ELR (cell line): ENCODE results near the gene LY6G5C.

Experiments
- DNase-seq: peaks from one replicate; pipeline ENCODE4 v3.0.0-alpha.2; 2015; ENCODE audit warnings: low read depth

Gene LY6G5C

DNA sequence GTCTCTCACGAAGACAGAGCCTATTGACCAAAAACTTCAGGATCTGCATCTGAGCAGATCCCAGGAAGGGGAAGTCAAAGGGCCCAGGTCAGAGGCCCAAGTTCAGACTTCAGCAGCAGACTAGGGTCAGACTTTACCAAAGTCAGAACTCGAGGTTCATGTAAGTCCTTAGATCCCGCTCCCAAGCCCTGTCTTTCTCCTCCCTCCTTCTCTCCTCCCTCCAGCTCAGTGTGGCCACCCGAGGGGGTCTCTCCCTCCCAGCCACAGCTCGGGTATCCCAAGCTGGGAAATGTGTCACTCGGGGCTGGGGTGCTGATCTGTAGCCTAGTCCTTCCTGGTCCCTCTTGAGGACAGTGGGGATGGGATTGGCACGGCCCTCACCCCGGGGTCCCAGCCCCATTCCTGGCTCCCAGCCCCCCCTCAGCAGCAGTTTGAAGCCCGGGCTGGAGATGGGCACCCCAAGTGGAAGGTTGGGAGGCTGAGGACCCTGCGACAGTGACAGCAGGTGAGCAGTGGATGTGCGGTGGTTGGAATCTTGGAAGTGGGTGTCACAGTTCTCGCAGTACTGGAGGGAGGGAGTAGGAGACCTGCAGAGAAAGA lies 18.6 kb downstream of the LY6G5C start:
- no peak for DNase-seq

DNA sequence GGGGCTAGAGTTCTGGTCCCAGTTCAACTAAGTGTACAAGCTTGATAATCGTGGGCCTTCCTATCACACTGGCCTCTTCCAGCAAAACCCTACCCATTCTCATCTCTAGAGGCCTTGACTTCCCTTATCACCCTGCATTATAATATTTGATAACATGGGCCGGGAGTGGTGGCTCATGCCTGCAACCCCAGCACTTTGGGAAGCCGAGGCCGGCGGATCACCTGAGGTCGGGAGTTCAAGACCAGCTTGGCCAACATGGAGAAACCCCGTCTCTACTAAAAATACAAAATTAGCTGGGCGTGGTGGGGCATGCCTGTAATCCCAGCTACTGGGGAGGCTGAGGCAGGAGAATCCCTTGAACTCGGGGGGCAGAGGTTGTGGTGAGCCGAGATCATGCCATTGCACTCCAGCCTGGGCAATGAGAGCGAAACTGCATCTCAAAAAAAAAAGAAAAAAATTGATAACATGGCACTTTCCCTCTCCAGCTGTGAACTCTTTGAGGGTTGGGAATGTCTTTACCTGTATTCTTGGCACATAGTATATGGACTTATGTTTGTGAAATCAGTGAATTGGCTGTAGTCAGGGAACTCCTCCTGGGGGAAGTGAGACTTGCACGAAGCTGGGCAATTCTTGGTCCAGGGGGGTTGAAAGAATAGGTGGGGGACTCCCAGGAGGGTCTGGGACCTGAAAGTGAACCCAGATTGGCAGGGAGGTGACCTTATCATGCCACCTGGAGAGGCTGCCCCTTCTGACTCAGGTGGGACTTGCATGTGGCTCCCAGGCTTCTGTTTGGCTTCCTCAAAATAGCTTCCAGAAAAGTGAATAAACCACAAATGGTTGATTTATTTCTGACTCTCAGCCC lies 19.4 kb downstream of the LY6G5C start:
- no peak for DNase-seq

DNA sequence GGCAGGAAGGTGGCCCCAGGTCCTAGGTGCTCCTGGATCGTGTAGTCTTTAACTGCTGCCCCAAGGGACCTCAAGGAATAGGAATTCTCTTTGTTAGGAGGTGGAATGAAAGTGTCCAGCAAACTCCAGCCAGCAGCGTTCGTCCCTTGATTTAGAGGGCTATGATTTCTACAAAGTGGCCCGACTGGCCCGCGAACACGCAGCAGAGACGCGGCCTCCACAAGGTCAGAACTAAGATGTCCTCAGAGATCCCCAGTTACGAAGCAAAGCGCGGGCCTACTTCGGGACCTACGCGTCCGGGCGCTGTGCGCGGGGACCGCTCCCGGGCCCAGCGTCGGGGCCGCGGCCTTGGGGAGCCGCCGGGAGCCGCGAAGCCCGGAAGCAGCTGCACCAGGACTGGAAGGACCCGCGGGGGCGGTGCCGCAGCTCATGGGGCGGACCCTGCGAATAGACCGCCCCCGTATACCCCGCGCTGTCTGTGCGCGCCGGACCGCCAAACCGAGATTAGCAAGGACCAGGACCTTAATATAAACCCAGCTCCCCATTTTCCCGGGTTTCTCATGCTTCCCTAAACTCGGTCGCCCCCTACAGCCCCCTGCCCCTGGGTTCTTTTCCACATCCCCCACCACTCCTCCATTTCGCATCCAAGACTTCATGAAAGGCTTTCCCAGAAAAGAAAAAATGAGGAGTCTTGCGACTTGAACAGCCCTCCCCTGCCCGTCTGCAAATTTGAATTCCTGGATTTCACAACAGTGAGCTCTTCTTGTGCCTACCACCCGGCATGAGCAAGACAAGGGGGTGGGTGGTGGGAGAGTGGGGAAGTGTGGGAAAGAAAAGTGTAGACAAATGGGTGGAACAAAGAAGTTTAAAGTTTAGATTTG lies 20.2 kb downstream of the LY6G5C start, which contains the start of gene C6orf47:
Gene C6orf47 (minus strand): TSS at position 398 of the 881 bp plus-strand sequence. CDS start 831 bp downstream, outside the sequence.
- DNase-seq: peak; percentile 89

DNA sequence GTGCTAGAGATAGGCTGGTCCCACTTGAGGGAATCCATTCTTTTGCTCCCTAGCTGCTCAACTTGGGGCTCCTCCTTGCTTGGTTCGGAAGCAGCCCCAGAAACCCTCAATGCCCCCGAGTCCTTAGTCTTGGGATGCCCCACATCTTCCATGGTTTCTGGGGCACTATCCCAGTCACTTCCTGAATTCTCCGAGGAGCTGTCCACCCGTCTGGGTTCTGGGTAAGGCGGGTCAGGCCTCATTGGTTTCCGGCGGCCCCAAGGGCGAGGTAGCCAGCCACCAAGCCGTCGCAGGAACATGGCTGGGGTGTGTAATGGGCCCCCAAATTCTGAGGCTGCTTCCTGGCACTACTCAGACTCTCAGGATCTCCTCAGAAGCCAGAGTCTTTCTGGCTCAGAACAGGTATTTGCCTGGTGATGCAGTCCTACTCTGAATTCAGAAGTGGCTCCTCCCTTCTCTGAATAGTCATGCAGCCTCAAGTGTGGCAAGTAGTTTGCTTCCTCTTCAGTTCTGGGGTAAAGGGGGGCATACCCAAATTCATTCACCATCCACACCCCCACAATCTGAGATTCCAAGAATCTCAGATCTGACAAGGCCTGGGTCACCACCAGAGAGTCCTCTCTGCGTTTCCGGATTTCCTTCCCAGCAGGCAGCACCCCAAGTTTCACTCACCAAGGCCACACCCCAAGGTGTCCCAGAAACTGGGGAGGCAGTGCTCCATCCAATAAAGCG lies 21.1 kb downstream of the LY6G5C start:
- peak; percentile 58 for DNase-seq

- DNase-seq: no peak
Measured at GRCh38 chr6:31658983-31659648, 21.8 kb downstream of the LY6G5C start.

- no peak for DNase-seq
Measured at GRCh38 chr6:31658158-31658688, 22.6 kb downstream of the LY6G5C start.

- DNase-seq: no peak
Measured at GRCh38 chr6:31657406-31658157, 23.3 kb downstream of the LY6G5C start.

- DNase-seq: no peak
Measured at GRCh38 chr6:31655349-31656237, 25.3 kb downstream of the LY6G5C start, which contains the start of gene APOM. Gene APOM (plus strand): TSS chr6:31655894. CDS start chr6:31655967, 73 bp downstream.

- no peak for DNase-seq
Measured at GRCh38 chr6:31654574-31655348, 26.1 kb downstream of the LY6G5C start.

GRCh38 chr6:31652925-31653724 lies 27.7 kb downstream of the LY6G5C start:
- peak; percentile 96 for DNase-seq

DNA sequence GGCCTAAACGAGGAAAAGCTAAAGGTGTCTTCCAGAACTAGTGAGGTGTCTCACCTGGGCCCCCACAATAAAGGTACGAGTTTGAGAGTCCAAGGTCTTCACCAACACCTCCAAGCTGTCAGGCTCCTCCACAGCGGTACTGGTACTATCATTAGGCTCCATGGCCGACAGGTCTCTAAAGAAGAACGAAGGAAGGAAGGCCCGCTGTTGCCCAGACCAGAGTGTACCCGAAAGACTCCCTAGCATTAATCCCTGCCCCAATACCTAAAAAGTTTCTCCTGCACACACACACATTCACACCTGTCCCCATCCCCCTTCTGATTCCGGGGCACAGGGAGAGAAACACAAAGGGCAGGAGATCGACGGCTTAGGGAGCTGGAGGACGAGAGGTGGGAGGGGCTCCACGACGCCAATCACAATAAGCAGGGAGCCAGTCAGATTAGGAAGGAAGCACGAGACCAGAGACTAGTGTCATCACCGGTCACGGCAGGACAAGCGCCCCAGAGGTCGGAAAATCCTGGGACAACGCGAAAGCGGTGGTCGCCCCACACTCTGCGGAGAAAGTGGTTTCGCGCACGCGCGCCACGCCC lies 29.2 kb downstream of the LY6G5C start:
- DNase-seq: peak; percentile 91

DNA sequence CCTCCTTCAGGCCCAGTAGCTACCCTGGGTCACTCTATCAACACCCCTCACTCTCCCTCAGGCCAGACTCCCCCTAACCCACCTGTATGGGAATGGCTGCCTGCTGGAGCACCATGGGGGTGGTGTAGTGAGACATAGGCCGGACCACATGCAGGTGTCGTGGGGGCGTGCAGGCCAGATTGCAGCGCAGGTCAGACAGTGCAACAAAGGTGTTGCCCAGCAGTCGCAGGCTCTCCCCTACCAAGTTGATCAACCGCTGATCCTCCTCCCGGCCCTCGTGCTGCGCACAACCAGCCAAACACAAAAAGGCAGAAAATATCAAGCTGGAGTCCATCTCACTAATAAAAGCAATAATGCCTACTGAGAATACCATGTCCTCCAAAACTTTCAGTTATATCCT lies 35.5 kb downstream of the LY6G5C start:
- no peak for DNase-seq

DNA sequence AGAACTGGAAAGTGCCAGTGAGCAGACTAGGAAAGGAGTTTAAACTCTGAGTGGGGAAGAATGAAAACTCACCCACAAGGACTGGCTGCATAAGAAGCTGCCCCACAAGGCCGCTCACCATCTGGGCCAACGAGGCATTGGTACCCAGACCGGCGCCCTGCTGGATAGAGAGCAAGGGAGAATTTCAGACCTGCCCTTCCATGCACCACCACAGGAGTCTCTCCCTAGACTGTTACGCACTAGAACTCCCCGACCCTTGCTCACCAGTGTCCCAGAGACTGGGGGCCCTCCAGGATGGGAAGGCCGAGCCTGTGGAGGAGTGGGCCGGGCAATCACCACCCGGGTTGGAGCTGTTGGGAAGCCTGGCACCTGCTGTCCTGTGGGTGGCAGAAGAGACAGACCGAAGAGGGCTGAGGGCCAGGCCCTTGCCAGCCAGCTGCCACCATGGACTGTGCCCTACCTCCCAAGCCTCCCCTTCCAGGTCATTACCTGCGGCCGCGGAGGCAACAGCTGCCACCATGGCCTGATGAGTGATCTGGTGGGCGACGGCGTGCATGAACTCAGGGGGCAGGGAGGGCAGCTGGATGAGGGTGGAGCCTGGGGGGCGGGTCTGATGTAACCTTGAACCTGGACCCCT lies 36.9 kb downstream of the LY6G5C start:
- DNase-seq: no peak

- no peak for DNase-seq
Measured at GRCh38 chr6:31642798-31643570, 37.9 kb downstream of the LY6G5C start.

- no peak for DNase-seq
Measured at GRCh38 chr6:31641370-31641769, 39.5 kb downstream of the LY6G5C start.

GRCh38 chr6:31640612-31641011 lies 40.3 kb downstream of the LY6G5C start:
- DNase-seq: no peak
